Amniotic stem cell (primary cell): ENCODE measurements around the gene GKN2.
"Not testable (repeated sequence)": the region's sequence is repeated elsewhere in the genome, so short reads cannot be mapped to it uniquely, and the experiment has no call there.

Source experiments
- DNase-seq: peaks from one replicate; lab custom pipeline; 2025; lab: John Stamatoyannopoulos, UW

The GKN2 gene

GRCh38 chr2:68918497-68918896 lies 34.2 kb downstream of the GKN2 start:
- no peak for DNase-seq

- no peak for DNase-seq
Observed at GRCh38 chr2:68917034-68917718, 35.5 kb downstream of the GKN2 start.

GRCh38 chr2:68916226-68916625 lies 36.5 kb downstream of the GKN2 start:
- DNase-seq, result no peak

- no peak for DNase-seq
Observed at GRCh38 chr2:68915393-68915792, 37.3 kb downstream of the GKN2 start.

GRCh38 chr2:68913359-68913758 lies 39.3 kb downstream of the GKN2 start:
- DNase-seq, result no peak

- DNase-seq, result no peak
Observed at GRCh38 chr2:68912732-68913131, 40.0 kb downstream of the GKN2 start.

GRCh38 chr2:68912111-68912510 lies 40.6 kb downstream of the GKN2 start:
- no peak for DNase-seq

GRCh38 chr2:68911709-68912108 lies 41.0 kb downstream of the GKN2 start:
- no peak for DNase-seq

GRCh38 chr2:68911246-68911645 lies 41.4 kb downstream of the GKN2 start:
- no peak for DNase-seq

GRCh38 chr2:68909793-68910674 lies 42.7 kb downstream of the GKN2 start:
- DNase-seq, result peak; percentile 65

GRCh38 chr2:68908392-68908970 lies 44.2 kb downstream of the GKN2 start:
- no peak for DNase-seq

GRCh38 chr2:68907920-68908253 lies 44.8 kb downstream of the GKN2 start:
- no peak for DNase-seq

GRCh38 chr2:68907232-68907919 lies 45.3 kb downstream of the GKN2 start:
- DNase-seq, result no peak

- no peak for DNase-seq
Observed at GRCh38 chr2:68906716-68907115, 46.0 kb downstream of the GKN2 start.

GRCh38 chr2:68905116-68905515 lies 47.6 kb downstream of the GKN2 start:
- DNase-seq, result no peak

- DNase-seq, result no peak
Observed at GRCh38 chr2:68901561-68901960, 51.1 kb downstream of the GKN2 start.

- no peak for DNase-seq
Observed at GRCh38 chr2:68901199-68901514, 51.5 kb downstream of the GKN2 start.

GRCh38 chr2:68900496-68901198 lies 52.0 kb downstream of the GKN2 start:
- no peak for DNase-seq

- DNase-seq, result not testable (repeated sequence)
Observed at GRCh38 chr2:68895981-68896380, 56.7 kb downstream of the GKN2 start.
